HepG2 (cell line): ENCODE results near the gene NEDD8. TPM values are rescaled to one million over a fixed set of nuclear protein-coding genes. Genes with fewer than 3 reads are reported as not detected.

Experiments
- EP300 ChIP-seq, 3 experiments: sonication (generic) in 1 of 3; formaldehyde crosslinking in 1 of 3; IDR thresholded peaks; 2 replicates each; pipeline versions ENCODE4 v1.5.1 to v1.6.1; 2011 to 2020; ENCODE audit warnings: low read depth in 2 of 3, low read length in 2 of 3, borderline replicate concordance in 1 of 3, improper control_type of control experiment in 1 of 3, mild to moderate bottlenecking in 1 of 3, missing genetic modification reagents in 1 of 3, moderate library complexity in 1 of 3
- FIP1L1 ChIP-seq: fragments of 200-400 bp; formaldehyde crosslinking; IDR thresholded peaks from 2 replicates; pipeline ENCODE4 v1.6.1; 2018; ENCODE audit warnings: low read depth, mild to moderate bottlenecking, low read length, moderate library complexity, borderline replicate concordance; ENCODE audit not compliant: insufficient read depth
- HNRNPH1 ChIP-seq: fragments of 200-400 bp; formaldehyde crosslinking; optimal IDR thresholded peaks from 2 replicates; pipeline ENCODE3; 2017; ENCODE audit warnings: mild to moderate bottlenecking, low read depth, low read length
- HOXD1 ChIP-seq: sonication (generic); formaldehyde crosslinking; IDR thresholded peaks from 2 replicates; pipeline ENCODE4 v1.5.0; 2020; ENCODE audit warnings: missing genetic modification reagents
- MED8 ChIP-seq: sonication (generic); formaldehyde crosslinking; IDR thresholded peaks from 2 replicates; pipeline ENCODE4 v1.8.1; 2023; ENCODE audit warnings: mild to moderate bottlenecking, missing genetic modification reagents; ENCODE audit not compliant: insufficient replicate concordance
- NRL ChIP-seq: sonication (generic); formaldehyde crosslinking; IDR thresholded peaks from 2 replicates; pipeline ENCODE4 v1.5.0; 2020; ENCODE audit warnings: missing genetic modification reagents, mild to moderate bottlenecking, moderate library complexity, borderline replicate concordance
- PHF8 ChIP-seq: sonication (generic); formaldehyde crosslinking; IDR thresholded peaks from 2 replicates; pipeline ENCODE4 v1.5.0; 2020; ENCODE audit warnings: missing genetic modification reagents
- POGK ChIP-seq: sonication (generic); formaldehyde crosslinking; conservative IDR thresholded peaks from 2 replicates; pipeline ENCODE4 v1.8.0; 2022; ENCODE audit warnings: mild to moderate bottlenecking, moderate library complexity, missing genetic modification reagents
- ZBED4 ChIP-seq: sonication (generic); formaldehyde crosslinking; IDR thresholded peaks from 2 replicates; pipeline ENCODE4 v1.4.0; 2020; ENCODE audit warnings: missing genetic modification reagents, borderline replicate concordance
- ZBTB26 ChIP-seq: IDR thresholded peaks from 2 replicates; pipeline ENCODE4 v1.6.1; 2016; ENCODE audit warnings: missing compliant biosample characterization, missing genetic modification reagents, borderline replicate concordance
- ZBTB46 ChIP-seq: sonication (generic); formaldehyde crosslinking; IDR thresholded peaks from 2 replicates; pipeline ENCODE4 v1.4.0; 2020; ENCODE audit warnings: mild to moderate bottlenecking, missing genetic modification reagents, borderline replicate concordance
- ZNF136 ChIP-seq: sonication (generic); formaldehyde crosslinking; IDR thresholded peaks from 2 replicates; pipeline ENCODE4 v1.8.1; 2022; ENCODE audit warnings: low read depth, mild to moderate bottlenecking, moderate library complexity, missing genetic modification reagents
- ZNF251 ChIP-seq: sonication (generic); formaldehyde crosslinking; IDR thresholded peaks from 2 replicates; pipeline ENCODE4 v1.9.0; 2021; ENCODE audit warnings: mild to moderate bottlenecking, missing genetic modification reagents
- ZNF510 ChIP-seq: sonication (generic); formaldehyde crosslinking; IDR thresholded peaks from 2 replicates; pipeline ENCODE4 v1.4.0; 2020; ENCODE audit warnings: low read depth, mild to moderate bottlenecking, missing genetic modification reagents
- ZNF550 ChIP-seq: sonication (generic); formaldehyde crosslinking; IDR thresholded peaks from 2 replicates; pipeline ENCODE4 v1.4.0; 2020; ENCODE audit warnings: mild to moderate bottlenecking, missing genetic modification reagents, borderline replicate concordance
- ZNF556 ChIP-seq: sonication (generic); formaldehyde crosslinking; IDR thresholded peaks from 2 replicates; pipeline ENCODE4 v1.4.0; 2020; ENCODE audit warnings: mild to moderate bottlenecking, missing genetic modification reagents, borderline replicate concordance
- ZNF563 ChIP-seq: sonication (generic); formaldehyde crosslinking; IDR thresholded peaks from 2 replicates; pipeline ENCODE4 v1.8.0; 2022; ENCODE audit warnings: mild to moderate bottlenecking, moderate library complexity, missing genetic modification reagents
- ZNF747 ChIP-seq: sonication (generic); formaldehyde crosslinking; IDR thresholded peaks from 2 replicates; pipeline ENCODE4 v1.8.1; 2023; ENCODE audit warnings: missing genetic modification reagents, mild to moderate bottlenecking, borderline replicate concordance
- ZNF773 ChIP-seq: sonication (generic); formaldehyde crosslinking; IDR thresholded peaks from 2 replicates; pipeline ENCODE4 v1.4.0; 2020; ENCODE audit warnings: missing genetic modification reagents, borderline replicate concordance
- polyA plus RNA-seq, 8 experiments: library from polyadenylated mRNA; depleted of rRNA in 3 of 8; stranded (reverse) in 7 of 8; unstranded in 1 of 8; fragments of >200 nt; fragmentation: Illumina TruSeq in 4 of 8; extraction: Trizol in 4 of 8; gene quantifications; 2 replicates each; pipeline versions ENCODE4 v1.2.1 to v1.2.3, GENCODE V29; 2011 to 2016; ENCODE audit warnings: low read depth in 4 of 8, missing spikeins in 1 of 8, mixed read lengths in 1 of 8; ENCODE audit not compliant: insufficient read depth in 1 of 8
- total RNA-seq, 5 experiments: library from RNA; depleted of rRNA; stranded (reverse); fragments of >200 nt; fragmentation: Illumina TruSeq; extraction: Trizol; gene quantifications; 2 replicates each; pipeline ENCODE4 v1.2.3, GENCODE V29; 2016; ENCODE audit warnings: low read depth in 1 of 5

Gene NEDD8
- total and polyA plus RNA-seq, 2 of the 13 experiments (the other 11 are each of a cell fraction or from before 2014, with no cell fraction given): 535 to 713 TPM

GRCh38 chr14:24186831-24187538 lies 45.2 kb downstream of the NEDD8 start (continued):
- TF ChIP-seq POGK (CRISPR knock-in tag): no peak
- TF ChIP-seq ZBTB26: 0 out of 2 replicates have a peak, but pooled peaks have one; percentile 34
- 0 out of 2 replicates have a peak, but pooled peaks have one; percentile 35 for TF ChIP-seq ZNF563 (CRISPR knock-in tag)
- TF ChIP-seq HOXD1: no peak
- no peak for TF ChIP-seq ZNF550
- no peak for TF ChIP-seq EP300 (IDR thresholded peaks at IDR 0.05; ENCODE audit: low read depth in 2 of 2, low read length in 2 of 2)
- TF ChIP-seq EP300 (CRISPR knock-in tag; IDR thresholded peaks at IDR 0.05; ENCODE audit: borderline replicate concordance): 0 out of 2 replicates have a peak, but pooled peaks have one; percentile 43
- peak; percentile 44; the same call in 1 of the 2 replicates for TF ChIP-seq NRL (CRISPR knock-in tag)
- peak; percentile 21 for TF ChIP-seq MED8 (CRISPR knock-in tag)
- no peak for TF ChIP-seq ZNF556 (CRISPR knock-in tag)
- TF ChIP-seq HNRNPH1: no peak
- TF ChIP-seq ZNF136 (CRISPR knock-in tag): no peak
- TF ChIP-seq PHF8 (CRISPR knock-in tag): 0 out of 2 replicates have a peak, but pooled peaks have one; percentile 11
- no peak for TF ChIP-seq ZNF251
- TF ChIP-seq ZNF773 (CRISPR knock-in tag): no peak
- TF ChIP-seq ZBTB46 (CRISPR knock-in tag): no peak
- TF ChIP-seq ZBED4 (CRISPR knock-in tag): no peak
- no peak for TF ChIP-seq ZNF510 (CRISPR knock-in tag)
- TF ChIP-seq ZNF747: no peak
- TF ChIP-seq FIP1L1: no peak
